ENCODE results near the gene UGT1A8.
"Not testable (repeated sequence)": the region's sequence is repeated elsewhere in the genome, so short reads cannot be mapped to it uniquely, and the experiment has no call there.

Gene UGT1A8

DNA sequence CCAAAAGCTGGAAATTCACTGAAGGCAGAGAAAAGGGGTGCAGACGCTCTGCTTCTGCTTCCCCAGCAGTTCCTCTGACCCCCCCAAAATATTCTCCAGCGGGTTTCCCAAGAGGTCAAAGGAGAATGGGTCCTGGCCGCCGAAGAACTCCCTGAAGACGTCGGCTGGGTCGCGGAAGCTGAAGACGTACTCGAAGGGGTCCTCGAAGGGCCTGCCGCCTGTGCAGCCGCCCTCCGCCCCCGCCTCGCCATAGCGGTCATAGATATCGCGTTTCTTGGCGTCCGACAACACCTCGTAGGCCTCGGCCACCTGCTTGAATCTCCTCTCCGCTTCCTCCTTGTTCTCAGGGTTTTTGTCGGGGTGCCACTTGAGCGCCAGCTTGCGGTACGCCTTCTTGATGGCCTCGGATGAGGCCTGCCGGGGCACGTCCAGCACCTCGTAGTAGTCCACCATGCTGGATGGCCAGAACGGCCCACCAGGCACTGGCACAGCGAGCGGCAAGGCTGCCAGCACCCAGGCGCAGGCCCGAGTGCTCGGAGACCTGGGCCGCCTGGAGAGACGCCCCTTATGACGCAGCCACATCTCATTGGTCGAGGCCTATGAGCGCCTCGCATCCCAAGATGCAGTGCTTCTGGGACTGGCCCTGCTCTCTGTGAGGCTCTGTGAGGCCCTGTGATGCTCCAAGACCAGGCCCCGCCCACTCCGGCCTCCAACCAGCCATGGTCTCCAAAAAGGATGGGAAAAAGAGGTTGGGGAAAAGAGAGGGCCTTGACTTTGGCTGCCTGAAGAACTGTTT lies 126.2 kb downstream of the UGT1A8 start:
- Histone ChIP-seq H3K27me3 (ENCODE audit: insufficient read depth, poor library complexity, severe bottlenecking) (peaks cover 2% of the 10 kb centered on the region), H3K27ac (replicated peaks) (no peak overlapping the region), H3K4me3 (replicated peaks; ENCODE audit: insufficient read depth, low read length) (no peak overlapping the region)
- TF ChIP-seq POLR2AphosphoS5 (IDR thresholded peaks at IDR 0.05; ENCODE audit: low read depth) (no peak), SPI1 (IDR thresholded peaks at IDR 0.05; ENCODE audit: borderline replicate concordance, low read depth) (no peak), GABPA (IDR thresholded peaks at IDR 0.05; ENCODE audit: low read depth) (no peak)
- TF ChIP-seq, protein P1, sequence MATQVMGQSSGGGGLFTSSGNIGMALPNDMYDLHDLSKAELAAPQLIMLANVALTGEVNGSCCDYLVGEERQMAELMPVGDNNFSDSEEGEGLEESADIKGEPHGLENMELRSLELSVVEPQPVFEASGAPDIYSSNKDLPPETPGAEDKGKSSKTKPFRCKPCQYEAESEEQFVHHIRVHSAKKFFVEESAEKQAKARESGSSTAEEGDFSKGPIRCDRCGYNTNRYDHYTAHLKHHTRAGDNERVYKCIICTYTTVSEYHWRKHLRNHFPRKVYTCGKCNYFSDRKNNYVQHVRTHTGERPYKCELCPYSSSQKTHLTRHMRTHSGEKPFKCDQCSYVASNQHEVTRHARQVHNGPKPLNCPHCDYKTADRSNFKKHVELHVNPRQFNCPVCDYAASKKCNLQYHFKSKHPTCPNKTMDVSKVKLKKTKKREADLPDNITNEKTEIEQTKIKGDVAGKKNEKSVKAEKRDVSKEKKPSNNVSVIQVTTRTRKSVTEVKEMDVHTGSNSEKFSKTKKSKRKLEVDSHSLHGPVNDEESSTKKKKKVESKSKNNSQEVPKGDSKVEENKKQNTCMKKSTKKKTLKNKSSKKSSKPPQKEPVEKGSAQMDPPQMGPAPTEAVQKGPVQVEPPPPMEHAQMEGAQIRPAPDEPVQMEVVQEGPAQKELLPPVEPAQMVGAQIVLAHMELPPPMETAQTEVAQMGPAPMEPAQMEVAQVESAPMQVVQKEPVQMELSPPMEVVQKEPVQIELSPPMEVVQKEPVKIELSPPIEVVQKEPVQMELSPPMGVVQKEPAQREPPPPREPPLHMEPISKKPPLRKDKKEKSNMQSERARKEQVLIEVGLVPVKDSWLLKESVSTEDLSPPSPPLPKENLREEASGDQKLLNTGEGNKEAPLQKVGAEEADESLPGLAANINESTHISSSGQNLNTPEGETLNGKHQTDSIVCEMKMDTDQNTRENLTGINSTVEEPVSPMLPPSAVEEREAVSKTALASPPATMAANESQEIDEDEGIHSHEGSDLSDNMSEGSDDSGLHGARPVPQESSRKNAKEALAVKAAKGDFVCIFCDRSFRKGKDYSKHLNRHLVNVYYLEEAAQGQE (IDR thresholded peaks at IDR 0.05; ENCODE audit: insufficient replicate concordance, low read depth), result no peak
- TF ChIP-seq, protein P2, sequence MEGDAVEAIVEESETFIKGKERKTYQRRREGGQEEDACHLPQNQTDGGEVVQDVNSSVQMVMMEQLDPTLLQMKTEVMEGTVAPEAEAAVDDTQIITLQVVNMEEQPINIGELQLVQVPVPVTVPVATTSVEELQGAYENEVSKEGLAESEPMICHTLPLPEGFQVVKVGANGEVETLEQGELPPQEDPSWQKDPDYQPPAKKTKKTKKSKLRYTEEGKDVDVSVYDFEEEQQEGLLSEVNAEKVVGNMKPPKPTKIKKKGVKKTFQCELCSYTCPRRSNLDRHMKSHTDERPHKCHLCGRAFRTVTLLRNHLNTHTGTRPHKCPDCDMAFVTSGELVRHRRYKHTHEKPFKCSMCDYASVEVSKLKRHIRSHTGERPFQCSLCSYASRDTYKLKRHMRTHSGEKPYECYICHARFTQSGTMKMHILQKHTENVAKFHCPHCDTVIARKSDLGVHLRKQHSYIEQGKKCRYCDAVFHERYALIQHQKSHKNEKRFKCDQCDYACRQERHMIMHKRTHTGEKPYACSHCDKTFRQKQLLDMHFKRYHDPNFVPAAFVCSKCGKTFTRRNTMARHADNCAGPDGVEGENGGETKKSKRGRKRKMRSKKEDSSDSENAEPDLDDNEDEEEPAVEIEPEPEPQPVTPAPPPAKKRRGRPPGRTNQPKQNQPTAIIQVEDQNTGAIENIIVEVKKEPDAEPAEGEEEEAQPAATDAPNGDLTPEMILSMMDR (IDR thresholded peaks at IDR 0.05; ENCODE audit: insufficient read depth, low read length), result no peak
- DNase-seq (ENCODE audit: low read depth in 1 of 2, low spot score in 1 of 2), result no peak

DNA sequence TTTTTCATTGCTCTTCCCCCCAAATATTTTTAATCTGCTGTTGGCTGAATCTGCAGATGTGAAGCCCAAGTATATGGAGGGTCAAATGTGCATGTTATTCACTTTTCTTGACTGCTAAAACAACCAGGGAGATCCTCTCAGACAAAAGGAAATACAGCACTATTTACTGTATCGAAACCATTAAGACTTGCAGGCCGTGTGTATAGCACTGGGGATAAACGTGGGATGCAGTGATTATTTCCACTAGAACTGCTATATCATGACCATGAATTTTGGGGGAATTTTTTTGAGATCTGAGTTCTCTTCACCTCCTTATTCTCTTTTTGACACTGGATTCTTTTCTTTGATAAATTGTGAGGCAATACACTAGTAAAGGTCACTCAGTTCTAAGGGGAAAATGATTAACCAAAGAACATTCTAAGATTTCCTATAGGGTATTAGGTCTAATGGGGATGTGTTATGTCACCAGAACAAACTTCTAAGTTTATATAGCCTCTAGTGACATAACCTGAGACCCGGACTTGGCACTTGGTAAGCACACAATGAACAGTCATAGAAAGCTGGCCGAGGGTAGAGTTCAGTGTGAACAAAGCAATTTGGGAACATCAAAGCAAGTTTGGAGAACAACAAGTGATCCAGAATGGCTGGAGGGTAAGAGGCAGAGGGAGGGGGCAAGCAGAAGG lies 127.8 kb downstream of the UGT1A8 start:
- no peak for DNase-seq (ENCODE audit: low read depth in 1 of 2, low spot score in 1 of 2)
- Histone ChIP-seq H3K27ac (replicated peaks) (no peak overlapping the region), H3K4me3 (replicated peaks; ENCODE audit: insufficient read depth, low read length) (no peak overlapping the region), H3K27me3 (ENCODE audit: insufficient read depth, poor library complexity, severe bottlenecking) (peaks cover 2% of the 10 kb centered on the region)
- TF ChIP-seq, protein P1 (IDR thresholded peaks at IDR 0.05; ENCODE audit: insufficient replicate concordance, low read depth), result no peak
- TF ChIP-seq POLR2AphosphoS5 (IDR thresholded peaks at IDR 0.05; ENCODE audit: low read depth), result no peak
- TF ChIP-seq SPI1 (IDR thresholded peaks at IDR 0.05; ENCODE audit: borderline replicate concordance, low read depth), result no peak

DNA sequence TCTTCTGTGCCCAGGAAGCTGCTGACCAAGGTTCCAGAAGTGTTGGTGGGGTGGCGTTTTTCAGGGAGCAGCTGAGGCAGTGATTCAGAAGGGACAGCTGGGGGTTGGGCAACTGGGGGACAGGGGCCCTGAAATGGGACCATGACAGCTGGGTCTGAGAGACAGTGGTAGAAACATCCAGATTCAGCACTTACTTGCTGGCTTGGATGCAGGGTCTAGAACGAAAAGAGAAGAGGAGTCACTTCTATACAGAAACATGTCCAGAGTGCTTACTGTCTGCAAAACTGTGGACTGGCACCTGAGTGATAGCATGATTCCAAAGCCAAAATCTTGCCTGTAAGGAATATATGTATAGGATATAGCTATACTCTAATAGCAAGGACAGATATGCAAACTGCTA lies 128.4 kb downstream of the UGT1A8 start:
- not testable (repeated sequence) for H3K27ac ChIP-seq (replicated peaks); H3K27me3 ChIP-seq (ENCODE audit: insufficient read depth, poor library complexity, severe bottlenecking); H3K4me3 ChIP-seq (replicated peaks; ENCODE audit: insufficient read depth, low read length); DNase-seq (ENCODE audit: low read depth in 1 of 2, low spot score in 1 of 2)

DNA sequence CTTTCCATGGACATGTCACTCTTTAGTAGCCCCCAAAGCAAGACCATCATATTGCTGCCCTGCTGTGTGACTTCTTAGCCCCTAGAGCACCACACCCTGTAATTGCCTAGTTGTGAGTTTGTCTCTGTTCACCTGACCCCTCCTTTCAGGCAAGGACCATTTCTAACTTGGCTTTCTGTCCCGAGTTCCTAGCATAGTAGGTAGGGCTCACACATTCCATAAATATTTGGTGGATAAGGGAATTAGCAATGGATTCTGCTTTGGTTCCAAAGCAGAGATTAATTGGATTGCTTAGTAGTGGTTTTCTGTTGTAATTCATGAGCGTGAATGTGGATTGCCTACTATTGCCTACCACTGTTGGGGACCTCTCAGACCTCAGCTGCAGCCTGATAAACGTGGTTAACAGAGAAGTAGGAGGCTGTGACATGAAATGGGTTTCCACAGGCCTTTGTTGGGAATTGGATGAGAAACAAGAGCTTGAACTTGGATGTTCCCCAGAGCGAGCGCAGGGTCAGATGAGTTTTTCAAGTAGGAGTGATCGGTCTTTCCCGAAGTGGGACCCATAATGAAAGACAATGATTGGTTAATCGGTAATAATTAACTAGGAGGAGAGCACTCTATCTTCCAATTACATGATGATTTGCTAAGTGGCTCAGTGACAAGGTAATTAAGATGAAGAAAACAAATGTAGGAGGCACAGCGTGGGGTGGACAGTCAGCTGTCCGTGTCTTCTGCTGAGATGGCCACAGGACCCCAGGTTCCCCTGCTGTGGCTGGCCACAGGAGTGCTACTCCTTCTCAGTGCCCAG lies 129.2 kb downstream of the UGT1A8 start:
- no peak overlapping the region for H3K27ac ChIP-seq (replicated peaks)
- no peaks in the 10 kb centered on the region for H3K27me3 ChIP-seq (ENCODE audit: insufficient read depth, poor library complexity, severe bottlenecking)
- TF ChIP-seq, protein P2 (IDR thresholded peaks at IDR 0.05; ENCODE audit: insufficient read depth, low read length), result no peak
- TF ChIP-seq, protein P1 (IDR thresholded peaks at IDR 0.05; ENCODE audit: insufficient replicate concordance, low read depth), result no peak
- TF ChIP-seq GABPA (IDR thresholded peaks at IDR 0.05; ENCODE audit: low read depth) (no peak), POLR2AphosphoS5 (IDR thresholded peaks at IDR 0.05; ENCODE audit: low read depth) (no peak), SPI1 (IDR thresholded peaks at IDR 0.05; ENCODE audit: borderline replicate concordance, low read depth) (no peak)
- no peak for DNase-seq (ENCODE audit: low read depth in 1 of 2, low spot score in 1 of 2)
- H3K4me3 ChIP-seq (replicated peaks; ENCODE audit: insufficient read depth, low read length), result no peak overlapping the region

All from HL-60 (cell line).